SU-DHL-6 (cell line): ENCODE measurements around the gene SPTLC3.

Source experiments
- H2AFZ ChIP-seq: fragments of 200-600 bp; sonication (generic); 2 replicates; pipeline ENCODE4 v1.6.1; 2014; ENCODE audit warnings: low read depth, mild to moderate bottlenecking, moderate library complexity, mixed read lengths, antibody characterized with exemption, low read length; ENCODE audit not compliant: severe bottlenecking
- H3F3A ChIP-seq: fragments of 200-600 bp; shearing (Covaris generic); 2 replicates; pipeline ENCODE4 v1.6.0; 2016; ENCODE audit warnings: antibody characterized with exemption, mild to moderate bottlenecking; ENCODE audit not compliant: insufficient read depth
- H3K27ac ChIP-seq: fragments of 200-600 bp; sonication (generic); 2 replicates; pipeline ENCODE4 v1.5.1; 2016; ENCODE audit warnings: low read depth, mild to moderate bottlenecking, low read length, moderate library complexity, mixed read lengths
- H3K27me3 ChIP-seq: fragments of 200-600 bp; sonication (generic), shearing (Covaris generic); 2 replicates; pipeline ENCODE4 v1.6.0; 2014; ENCODE audit warnings: mild to moderate bottlenecking, low read length
- H3K36me3 ChIP-seq: fragments of 200-600 bp; sonication (generic); 2 replicates; pipeline ENCODE4 v1.6.1; 2014; ENCODE audit warnings: mild to moderate bottlenecking, low read length, mixed read lengths
- H3K4me2 ChIP-seq: fragments of 300-600, 200-600 bp; shearing (Covaris generic), sonication (generic); 2 replicates; pipeline ENCODE4 v1.6.0; 2014; ENCODE audit warnings: low read length, low read depth, mild to moderate bottlenecking; ENCODE audit not compliant: poor library complexity, severe bottlenecking
- H3K4me3 ChIP-seq: fragments of 200-600 bp; sonication (generic); 2 replicates; pipeline ENCODE4 v1.5.1; 2014; ENCODE audit warnings: antibody characterized with exemption, low read length, mild to moderate bottlenecking, mixed read lengths; ENCODE audit not compliant: insufficient read depth, poor library complexity, severe bottlenecking
- H3K79me2 ChIP-seq: fragments of 200-600 bp; sonication (generic); 2 replicates; pipeline ENCODE4 v1.6.1; 2014; ENCODE audit warnings: mild to moderate bottlenecking, low read length, moderate library complexity; ENCODE audit not compliant: insufficient read depth
- H3K9ac ChIP-seq: fragments of 200-600 bp; sonication (generic); 2 replicates; pipeline ENCODE4 v1.7.0; 2014; ENCODE audit warnings: mild to moderate bottlenecking, low read length
- H3K9me2 ChIP-seq: fragments of 200-600 bp; sonication (generic); replicated peaks from 2 replicates; pipeline ENCODE4 v1.6.1; 2014; ENCODE audit warnings: low read length; ENCODE audit not compliant: insufficient read depth
- H3K9me3 ChIP-seq: fragments of 200-600 bp; sonication (generic); 2 replicates; pipeline ENCODE4 v1.6.1; 2014; ENCODE audit warnings: low read length, mixed read lengths; ENCODE audit not compliant: insufficient read depth
- H4K20me1 ChIP-seq: fragments of 200-600 bp; sonication (generic); 2 replicates; pipeline ENCODE4 v1.6.1; 2014; ENCODE audit warnings: low read depth, mild to moderate bottlenecking, antibody characterized with exemption, low read length, moderate library complexity, mixed read lengths
- EZH2phosphoT487 ChIP-seq: fragments of 200-600 bp; sonication (generic), shearing (Covaris generic); conservative IDR thresholded peaks from 2 replicates; pipeline ENCODE4 v1.6.1; 2018; ENCODE audit warnings: mild to moderate bottlenecking, antibody characterized with exemption, low read length, moderate library complexity, mixed read lengths
- TF ChIP-seq, protein P1 (sequence below): fragments of 200-600 bp; sonication (generic); IDR thresholded peaks from one replicate; pipeline ENCODE4 v1.5.1; 2017; ENCODE audit warnings: antibody characterized with exemption, mild to moderate bottlenecking, low read length, moderate library complexity; ENCODE audit not compliant: insufficient read depth, poor library complexity, severe bottlenecking

The SPTLC3 gene

DNA sequence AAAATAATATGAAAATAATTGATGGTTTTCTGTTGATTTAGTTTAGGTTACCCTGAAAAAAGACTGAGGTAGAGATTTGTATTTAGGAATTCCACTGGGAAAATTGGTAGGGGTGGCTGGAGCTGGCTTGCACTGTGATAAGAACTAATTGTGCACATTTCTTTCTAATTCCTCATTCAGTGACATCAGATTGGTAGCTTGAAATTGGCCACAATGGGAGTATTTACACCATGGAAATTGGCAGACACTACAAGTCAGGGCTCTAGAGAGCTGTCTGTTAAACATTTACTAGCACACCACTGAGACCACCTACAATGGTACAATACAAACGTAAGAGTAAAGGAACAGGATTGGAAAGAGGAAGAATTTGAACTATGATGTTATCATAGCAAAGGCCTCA, 160.3 kb downstream of the SPTLC3 start:
- H3K27ac ChIP-seq = no peak overlapping the region
- H3K36me3 ChIP-seq = no peaks in the 10 kb centered on the region
- H3K4me3 ChIP-seq = no peak overlapping the region
- no peaks in the 10 kb centered on the region for H4K20me1 ChIP-seq
- no peaks in the 10 kb centered on the region for H3K9me3 ChIP-seq
- no peak overlapping the region for H3K9ac ChIP-seq
- no peak overlapping the region for H2AFZ ChIP-seq
- no peaks in the 10 kb centered on the region for H3K79me2 ChIP-seq
- H3K9me2 ChIP-seq = no peaks in the 10 kb centered on the region
- TF ChIP-seq, protein P1, sequence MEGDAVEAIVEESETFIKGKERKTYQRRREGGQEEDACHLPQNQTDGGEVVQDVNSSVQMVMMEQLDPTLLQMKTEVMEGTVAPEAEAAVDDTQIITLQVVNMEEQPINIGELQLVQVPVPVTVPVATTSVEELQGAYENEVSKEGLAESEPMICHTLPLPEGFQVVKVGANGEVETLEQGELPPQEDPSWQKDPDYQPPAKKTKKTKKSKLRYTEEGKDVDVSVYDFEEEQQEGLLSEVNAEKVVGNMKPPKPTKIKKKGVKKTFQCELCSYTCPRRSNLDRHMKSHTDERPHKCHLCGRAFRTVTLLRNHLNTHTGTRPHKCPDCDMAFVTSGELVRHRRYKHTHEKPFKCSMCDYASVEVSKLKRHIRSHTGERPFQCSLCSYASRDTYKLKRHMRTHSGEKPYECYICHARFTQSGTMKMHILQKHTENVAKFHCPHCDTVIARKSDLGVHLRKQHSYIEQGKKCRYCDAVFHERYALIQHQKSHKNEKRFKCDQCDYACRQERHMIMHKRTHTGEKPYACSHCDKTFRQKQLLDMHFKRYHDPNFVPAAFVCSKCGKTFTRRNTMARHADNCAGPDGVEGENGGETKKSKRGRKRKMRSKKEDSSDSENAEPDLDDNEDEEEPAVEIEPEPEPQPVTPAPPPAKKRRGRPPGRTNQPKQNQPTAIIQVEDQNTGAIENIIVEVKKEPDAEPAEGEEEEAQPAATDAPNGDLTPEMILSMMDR = no peak
- no peak for TF ChIP-seq EZH2phosphoT487
- no peaks in the 10 kb centered on the region for H3F3A ChIP-seq
- no peak overlapping the region for H3K4me2 ChIP-seq
- H3K27me3 ChIP-seq = no peaks in the 10 kb centered on the region

DNA sequence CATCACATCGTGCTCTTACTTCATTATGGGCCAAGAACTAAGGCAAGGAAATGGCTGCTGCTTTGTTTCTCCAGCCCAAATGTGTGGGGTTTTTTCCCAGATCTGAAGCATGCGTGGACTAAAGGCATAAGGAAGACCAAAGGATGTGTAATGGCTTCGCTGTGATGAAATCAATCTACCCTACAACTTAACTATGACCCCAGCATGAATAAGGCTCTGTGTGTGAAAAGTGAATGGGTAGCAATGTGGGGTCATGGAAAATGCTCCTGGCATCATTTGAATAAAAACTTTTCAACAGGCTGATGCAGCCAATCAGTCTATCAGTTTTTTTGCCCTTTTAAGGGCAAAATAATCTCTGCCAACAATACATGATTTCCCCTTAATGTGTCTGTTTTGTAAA, 162.0 kb downstream of the SPTLC3 start:
- H3F3A ChIP-seq = no peaks in the 10 kb centered on the region
- no peak overlapping the region for H3K27ac ChIP-seq
- H3K9me2 ChIP-seq = no peaks in the 10 kb centered on the region
- no peaks in the 10 kb centered on the region for H3K9me3 ChIP-seq
- H4K20me1 ChIP-seq = no peaks in the 10 kb centered on the region
- no peaks in the 10 kb centered on the region for H3K79me2 ChIP-seq
- no peaks in the 10 kb centered on the region for H3K27me3 ChIP-seq
- no peak overlapping the region for H3K4me3 ChIP-seq
- no peak overlapping the region for H3K9ac ChIP-seq
- no peaks in the 10 kb centered on the region for H3K36me3 ChIP-seq
- H2AFZ ChIP-seq = no peak overlapping the region
- TF ChIP-seq, protein P1 = no peak
- no peak for TF ChIP-seq EZH2phosphoT487
- no peak overlapping the region for H3K4me2 ChIP-seq

DNA sequence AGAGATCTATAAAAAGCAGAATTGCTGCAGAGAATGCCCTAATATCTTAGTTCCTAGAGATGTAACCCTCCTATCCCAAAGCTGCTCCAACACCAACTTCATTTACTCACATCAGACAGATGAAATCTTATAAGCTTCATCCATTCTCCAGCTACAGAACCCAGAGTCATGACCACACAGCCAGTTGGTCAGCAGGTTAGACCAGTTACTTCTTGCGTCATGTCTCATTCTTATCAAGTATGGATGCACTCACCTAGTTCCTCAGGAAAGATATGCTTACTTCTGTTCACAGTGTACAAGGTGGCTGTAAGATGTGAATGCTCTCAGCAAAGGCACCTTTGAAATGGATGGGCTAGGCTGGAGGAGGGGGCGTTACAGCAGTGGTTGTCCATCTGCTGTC, 164.4 kb downstream of the SPTLC3 start:
- TF ChIP-seq, protein P1 = no peak
- no peak for TF ChIP-seq EZH2phosphoT487
- Histone ChIP-seq H4K20me1 (no peaks in the 10 kb centered on the region), H3F3A (no peaks in the 10 kb centered on the region), H2AFZ (no peak overlapping the region), H3K79me2 (no peaks in the 10 kb centered on the region), H3K36me3 (no peaks in the 10 kb centered on the region), H3K9ac (no peak overlapping the region), H3K27ac (no peak overlapping the region), H3K4me3 (no peak overlapping the region), H3K4me2 (no peak overlapping the region), H3K9me2 (no peaks in the 10 kb centered on the region), H3K27me3 (no peaks in the 10 kb centered on the region), H3K9me3 (no peaks in the 10 kb centered on the region)
